ENCODE data around the gene GPRIN1.
"Not testable (repeated sequence)": the region's sequence is repeated elsewhere in the genome, so short reads cannot be mapped to it uniquely, and the experiment has no call there.

GPRIN1 gene

GRCh38 chr5:176620333-176620981, 10.5 kb upstream of the GPRIN1 start:
- no peak for DNase-seq

GRCh38 chr5:176619569-176620332, 9.8 kb upstream of the GPRIN1 start:
- DNase-seq, result no peak

- DNase-seq, result peak; percentile 70
Measured at GRCh38 chr5:176619203-176619568, 9.2 kb upstream of the GPRIN1 start.

GRCh38 chr5:176618783-176619182, 8.8 kb upstream of the GPRIN1 start:
- DNase-seq, result no peak

- DNase-seq, result no peak
Measured at GRCh38 chr5:176616511-176616910, 6.6 kb upstream of the GPRIN1 start.

- DNase-seq, result no peak
Measured at GRCh38 chr5:176614805-176615478, 5.0 kb upstream of the GPRIN1 start.

GRCh38 chr5:176612855-176613254, 2.9 kb upstream of the GPRIN1 start:
- no peak for DNase-seq

GRCh38 chr5:176612008-176612407, 2.1 kb upstream of the GPRIN1 start:
- DNase-seq, result no peak

GRCh38 chr5:176611435-176611834, 1.5 kb upstream of the GPRIN1 start:
- DNase-seq, result peak; percentile 65

- no peak for DNase-seq
Measured at GRCh38 chr5:176610435-176610773, 448 bp upstream of the GPRIN1 start.

- no peak for DNase-seq
Measured at GRCh38 chr5:176608937-176609723, 826 bp downstream of the GPRIN1 start.

- no peak for DNase-seq
Measured at GRCh38 chr5:176608142-176608705, 1.7 kb downstream of the GPRIN1 start.

- no peak for DNase-seq
Measured at GRCh38 chr5:176606875-176607274, 3.1 kb downstream of the GPRIN1 start.

- no peak for DNase-seq
Measured at GRCh38 chr5:176606032-176606431, 3.9 kb downstream of the GPRIN1 start.

GRCh38 chr5:176603091-176603490, 6.9 kb downstream of the GPRIN1 start:
- DNase-seq, result no peak

- no peak for DNase-seq
Measured at GRCh38 chr5:176601901-176602482, 8.0 kb downstream of the GPRIN1 start.

- DNase-seq, result not testable (repeated sequence)
Measured at GRCh38 chr5:176599749-176600430, 10.1 kb downstream of the GPRIN1 start.

- DNase-seq, result no peak
Measured at GRCh38 chr5:176597417-176598389, 12.3 kb downstream of the GPRIN1 start.

GRCh38 chr5:176596689-176597416, 13.1 kb downstream of the GPRIN1 start:
- peak; percentile 55 for DNase-seq

GRCh38 chr5:176596069-176596644, 13.8 kb downstream of the GPRIN1 start:
- no peak for DNase-seq
